ENCODE measurements around the gene TTLL7. TPM values are rescaled to one million over a fixed set of nuclear protein-coding genes. Genes with fewer than 3 reads are reported as not detected.

Gene TTLL7
- total and polyA plus RNA-seq, 5 experiments from 2014 or later = 0.89 TPM; not detected in 4

DNA sequence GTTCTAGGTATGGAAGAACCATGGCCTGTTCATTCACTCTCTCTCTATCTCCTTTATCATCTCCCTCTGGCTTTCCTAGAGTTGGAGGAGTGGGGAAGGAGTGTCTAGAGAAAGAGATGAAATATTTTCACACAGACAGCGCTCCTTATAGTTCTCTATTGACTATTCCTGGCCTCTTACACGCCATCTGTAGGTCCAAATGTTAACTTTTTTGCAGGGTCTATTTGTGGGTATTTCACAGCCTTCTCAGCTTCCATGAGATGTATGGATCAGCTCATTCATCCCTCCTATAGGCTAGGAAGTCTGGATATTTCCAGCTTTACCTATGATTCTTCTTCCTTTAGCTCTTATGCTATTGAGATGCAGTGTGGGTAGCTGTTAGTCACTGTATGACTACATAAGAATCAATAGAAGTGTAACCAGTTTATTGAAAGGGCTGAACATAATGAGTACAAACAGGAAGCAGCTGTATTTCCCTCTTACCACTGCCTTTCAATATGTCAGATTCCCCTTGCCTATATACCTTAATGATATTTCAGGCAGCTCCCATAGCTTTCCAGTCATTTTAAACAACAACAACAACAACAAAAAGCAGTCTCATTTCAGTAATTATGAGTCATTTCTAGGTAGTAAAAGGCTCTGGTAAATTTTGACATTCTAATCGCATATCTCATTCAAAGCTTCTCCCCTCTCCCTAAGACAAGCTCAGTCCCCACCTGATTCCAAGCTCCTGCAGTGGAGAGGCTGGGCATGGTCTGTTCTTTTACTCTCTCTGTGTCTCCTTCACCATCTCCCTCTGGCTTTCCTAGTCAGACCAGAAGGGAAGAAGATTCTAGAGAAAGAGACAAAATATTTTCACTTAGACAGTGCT is 149.5 kb downstream of the TTLL7 start:
- no peaks in the 10 kb centered on the region for H3K27me3 Mint-ChIP-seq
- DNase-seq (no peak), ATAC-seq (no peak)
- H3K9me3 Mint-ChIP-seq = no peaks in the 10 kb centered on the region
- H3K4me1 Mint-ChIP-seq = peaks cover 0 to 9% (median 4%) of the 10 kb centered on the region in 4 donors
- H3K36me3 Mint-ChIP-seq = peaks cover 0 to 29% (median 16%) of the 10 kb centered on the region in 3 donors
- no peak overlapping the region for H3K4me3 Mint-ChIP-seq
- POLR2A ChIA-PET = no interaction called here
- peak overlapping the region in 1 of 10 donors; percentile 73 for H3K27ac Mint-ChIP-seq

DNA sequence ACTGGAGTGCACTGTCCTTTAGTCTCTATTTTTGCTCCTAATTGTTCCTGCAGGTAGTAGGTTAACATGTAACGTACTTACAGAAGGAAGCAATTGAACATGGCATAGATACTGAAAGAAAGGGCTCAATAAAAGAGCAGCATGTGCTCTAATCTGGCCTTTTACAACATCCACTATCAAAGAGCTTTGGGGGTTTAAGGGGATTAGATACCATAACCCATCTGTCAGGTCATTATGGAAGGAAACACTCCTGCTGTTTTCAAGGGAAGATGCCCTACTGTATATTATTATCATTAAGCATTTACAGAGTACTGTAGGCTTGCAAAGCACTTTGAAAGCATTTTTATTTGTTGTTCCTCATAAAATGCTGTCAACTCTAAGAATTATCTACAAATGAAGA is 152.8 kb downstream of the TTLL7 start:
- Mint-ChIP-seq H3K4me1 (peaks cover 0 to 9% (median 2%) of the 10 kb centered on the region in 4 donors), H3K36me3 (peaks cover 0 to 36% (median 18%) of the 10 kb centered on the region in 3 donors), H3K27me3 (no peaks in the 10 kb centered on the region), H3K9me3 (no peaks in the 10 kb centered on the region), H3K27ac (no peak overlapping the region), H3K4me3 (no peak overlapping the region)
- DNase-seq (no peak), ATAC-seq (no peak)
- POLR2A ChIA-PET = no interaction called here

DNA sequence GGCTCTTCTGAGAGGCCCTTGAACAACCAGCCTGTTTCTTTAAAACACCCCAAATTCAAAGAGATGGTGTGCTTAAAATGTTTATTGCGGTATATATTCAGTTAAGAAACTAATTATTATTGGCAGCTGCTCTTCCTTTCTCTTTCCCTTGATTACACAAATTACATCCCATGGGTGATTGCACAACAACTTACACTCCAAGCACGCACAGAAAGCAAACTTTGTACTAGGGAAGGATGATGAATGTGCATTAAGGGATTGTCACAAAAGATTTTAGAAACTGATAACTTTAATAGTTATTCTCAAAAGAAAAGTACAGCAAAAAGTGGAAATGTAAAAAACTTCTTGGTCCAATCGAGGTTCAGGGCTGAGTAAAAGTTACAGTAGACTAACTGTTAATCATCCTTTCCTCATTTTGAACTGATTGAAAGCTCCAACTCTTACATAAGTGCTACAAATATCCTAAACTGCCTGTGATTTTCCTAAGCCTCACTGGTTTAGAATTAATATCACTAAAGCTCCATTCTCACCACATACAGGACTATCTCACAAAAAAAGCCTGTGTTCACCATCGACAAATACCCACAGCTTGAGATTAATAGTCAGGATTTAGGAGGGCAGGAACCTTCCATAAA is 153.4 kb downstream of the TTLL7 start:
- Mint-ChIP-seq H3K4me1 (peaks cover 0 to 9% (median 2%) of the 10 kb centered on the region in 4 donors), H3K27me3 (no peaks in the 10 kb centered on the region), H3K4me3 (no peak overlapping the region), H3K27ac (peak overlapping the region in 1 of 10 donors; percentile 24), H3K9me3 (no peaks in the 10 kb centered on the region), H3K36me3 (peaks cover 0 to 36% (median 18%) of the 10 kb centered on the region in 3 donors)
- ATAC-seq (no peak), DNase-seq (no peak)
- POLR2A ChIA-PET = no interaction called here

DNA sequence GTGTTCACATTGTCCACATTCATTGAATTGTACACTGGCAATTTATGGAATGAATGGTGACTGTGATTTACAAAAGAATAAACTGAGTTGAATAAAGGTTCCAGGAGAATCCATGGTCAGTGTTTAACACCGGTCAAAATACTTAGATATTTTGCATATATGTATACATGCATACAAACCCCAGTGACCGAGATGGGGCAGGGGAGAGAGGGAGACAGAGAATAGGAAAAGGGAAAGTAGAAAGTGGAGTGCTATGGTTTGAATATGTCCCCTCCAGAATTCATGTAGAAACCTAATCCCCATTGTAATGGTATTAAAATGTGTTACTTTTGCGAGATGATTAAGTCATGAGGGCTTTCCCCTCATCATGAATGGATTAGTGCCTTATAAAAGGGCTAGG is 154.4 kb downstream of the TTLL7 start:
- Mint-ChIP-seq H3K27me3 (no peaks in the 10 kb centered on the region), H3K4me1 (peaks cover 0 to under 1% (median 0%) of the 10 kb centered on the region in 4 donors), H3K36me3 (peaks cover 0 to 36% (median 14%) of the 10 kb centered on the region in 3 donors), H3K4me3 (no peak overlapping the region), H3K9me3 (no peaks in the 10 kb centered on the region), H3K27ac (no peak overlapping the region)
- ATAC-seq = no peak
- POLR2A ChIA-PET = no interaction called here
- no peak for DNase-seq

DNA sequence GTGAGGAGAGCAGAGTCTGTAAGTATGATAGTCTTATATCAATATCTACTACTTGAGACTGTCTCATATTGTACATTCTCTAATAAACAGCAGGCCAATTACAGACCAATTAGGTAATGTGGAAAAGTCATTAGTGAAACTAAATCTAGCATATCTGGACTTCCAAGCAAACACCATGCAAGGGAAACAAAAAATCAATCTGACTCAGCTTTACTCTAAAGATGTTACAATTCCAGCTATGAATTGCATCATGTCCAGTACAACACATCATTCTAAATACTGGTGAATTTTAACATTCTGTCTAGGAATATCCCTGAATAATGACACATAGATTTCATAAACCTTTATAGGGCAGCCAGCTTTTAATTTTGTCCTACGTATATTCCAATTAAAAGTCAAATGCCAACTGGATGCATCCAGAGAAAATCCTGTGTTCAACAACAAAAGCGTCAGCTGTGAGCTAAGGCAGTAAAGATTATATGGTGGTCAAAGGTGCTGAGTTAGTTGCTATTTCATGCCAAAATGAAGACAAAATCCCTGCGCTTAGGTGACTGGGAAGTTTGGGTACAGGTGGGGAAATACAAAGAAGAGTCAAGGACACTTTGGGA is 159.3 kb downstream of the TTLL7 start:
- no peak for DNase-seq
- POLR2A ChIA-PET = no interaction called here
- Mint-ChIP-seq H3K27me3 (no peaks in the 10 kb centered on the region), H3K36me3 (peaks cover 0 to 17% (median 7%) of the 10 kb centered on the region in 3 donors), H3K4me3 (no peak overlapping the region), H3K27ac (no peak overlapping the region), H3K9me3 (no peaks in the 10 kb centered on the region), H3K4me1 (no peaks in the 10 kb centered on the region)
- no peak for ATAC-seq

DNA sequence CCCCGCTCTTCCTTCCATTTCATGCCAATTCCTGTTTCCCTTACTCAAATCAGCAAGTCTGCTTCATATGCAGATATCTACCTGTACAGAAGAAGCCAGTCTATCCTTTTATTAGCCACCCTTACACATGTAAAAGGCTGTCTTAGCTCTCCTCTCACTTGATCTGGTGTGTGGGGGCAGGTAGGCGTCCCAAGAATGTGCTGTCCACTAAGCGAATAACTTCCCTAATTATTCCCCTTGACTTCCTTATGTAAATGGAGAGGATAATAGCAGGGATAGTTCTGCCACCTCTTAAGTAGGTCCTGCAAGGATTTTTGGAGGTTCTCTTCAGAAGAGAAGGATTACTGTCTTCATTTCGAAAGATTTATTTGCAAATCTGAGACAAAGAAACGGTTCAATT is 160.4 kb downstream of the TTLL7 start:
- Mint-ChIP-seq H3K4me3 (no peak overlapping the region), H3K36me3 (peaks cover 0 to 8% (median 3%) of the 10 kb centered on the region in 3 donors), H3K27ac (no peak overlapping the region), H3K9me3 (no peaks in the 10 kb centered on the region), H3K27me3 (no peaks in the 10 kb centered on the region), H3K4me1 (no peaks in the 10 kb centered on the region)
- no peak for ATAC-seq
- DNase-seq = no peak
- POLR2A ChIA-PET = no interaction called here

DNA sequence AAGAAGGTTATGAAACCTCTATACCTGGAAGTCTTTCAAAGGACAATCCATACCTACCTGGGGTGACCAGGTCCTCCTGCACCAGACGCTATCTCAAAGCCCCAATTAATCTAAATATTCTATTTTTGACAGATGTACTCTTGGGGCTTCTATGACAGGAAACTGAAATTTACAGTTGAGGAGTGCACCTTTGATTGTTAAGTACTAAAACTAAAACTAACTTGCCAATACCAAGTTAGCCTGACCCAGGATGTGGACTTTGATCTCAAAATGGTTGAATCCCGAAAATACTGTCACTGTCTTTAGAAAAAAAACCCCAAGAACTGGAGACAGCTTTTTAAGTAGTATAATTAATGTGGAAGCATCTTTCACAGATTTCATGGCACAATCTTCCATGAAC is 162.4 kb downstream of the TTLL7 start:
- H3K4me3 Mint-ChIP-seq = no peak overlapping the region
- no peaks in the 10 kb centered on the region for H3K27me3 Mint-ChIP-seq
- no peak for DNase-seq
- no peak for ATAC-seq
- peaks cover 0 to 5% (median 3%) of the 10 kb centered on the region in 3 donors for H3K36me3 Mint-ChIP-seq
- H3K27ac Mint-ChIP-seq = no peak overlapping the region
- POLR2A ChIA-PET = no interaction called here
- no peaks in the 10 kb centered on the region for H3K9me3 Mint-ChIP-seq
- no peaks in the 10 kb centered on the region for H3K4me1 Mint-ChIP-seq

DNA sequence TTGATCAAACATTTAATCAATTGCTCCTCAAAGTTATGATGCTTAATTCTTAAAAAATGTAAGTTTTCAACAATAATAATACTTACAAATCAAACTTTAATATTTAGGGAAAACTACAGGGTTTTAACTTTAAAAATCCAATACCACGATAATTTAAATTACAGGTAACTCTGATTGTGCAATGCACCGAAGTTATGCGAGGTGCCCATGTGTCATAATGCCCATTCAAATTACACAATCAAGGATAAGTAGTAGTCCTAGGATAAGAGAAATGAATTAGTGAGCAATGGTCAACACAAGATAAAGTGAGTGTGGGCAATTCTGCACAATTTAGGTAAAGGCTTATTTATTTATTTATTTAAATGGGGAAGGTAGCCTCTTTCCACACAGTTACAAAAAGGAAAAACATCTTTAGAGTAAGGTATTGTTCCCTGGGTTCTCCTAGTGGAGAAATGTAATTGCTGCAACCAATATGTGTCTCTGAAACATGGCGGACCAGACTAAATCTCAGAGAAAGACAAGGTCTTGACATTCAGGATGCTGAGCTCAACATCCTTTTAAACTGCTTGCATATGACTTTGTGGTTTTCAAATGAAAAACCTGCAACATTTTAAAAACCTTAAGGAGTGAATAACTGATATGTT is 164.2 kb downstream of the TTLL7 start:
- H3K4me3 Mint-ChIP-seq = no peak overlapping the region
- POLR2A ChIA-PET = no interaction called here
- no peak overlapping the region for H3K27ac Mint-ChIP-seq
- peaks cover 0 to 3% (median 1%) of the 10 kb centered on the region in 3 donors for H3K36me3 Mint-ChIP-seq
- H3K9me3 Mint-ChIP-seq = peaks cover 0 to 4% (median 0%) of the 10 kb centered on the region in 9 donors
- no peaks in the 10 kb centered on the region for H3K4me1 Mint-ChIP-seq
- no peaks in the 10 kb centered on the region for H3K27me3 Mint-ChIP-seq
- ATAC-seq = no peak
- DNase-seq = no peak

DNA sequence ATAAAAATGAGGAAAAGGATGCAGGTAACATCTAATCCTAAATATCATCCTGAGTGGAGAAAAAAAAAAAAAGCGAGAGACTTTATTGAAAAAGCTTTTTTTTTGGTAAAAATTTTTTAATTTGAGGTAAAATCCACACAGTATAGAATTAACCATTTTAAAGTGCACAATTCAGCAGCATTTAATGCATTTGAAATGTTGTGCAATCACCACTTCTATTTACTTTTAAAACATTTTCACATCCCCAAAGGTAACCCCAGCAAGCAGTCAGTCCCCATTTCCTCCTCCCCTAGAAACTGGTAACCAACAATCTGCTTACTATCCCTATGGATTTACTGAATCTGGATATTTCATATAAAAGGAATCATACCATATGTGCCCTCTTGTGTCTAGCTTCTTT is 166.7 kb downstream of the TTLL7 start:
- POLR2A ChIA-PET = interaction anchor here (0.6 kb wide), 1 partner anchor 140 kb away, joined by 3 read pairs; no protein-coding TSS in a partner anchor
- peaks cover 0 to 3% (median 1%) of the 10 kb centered on the region in 4 donors for H3K4me1 Mint-ChIP-seq
- peaks cover 0 to 16% (median 0%) of the 10 kb centered on the region in 9 donors for H3K9me3 Mint-ChIP-seq
- H3K4me3 Mint-ChIP-seq = no peak overlapping the region
- H3K36me3 Mint-ChIP-seq = peaks cover 0 to 1% (median 0%) of the 10 kb centered on the region in 3 donors
- DNase-seq = no peak
- H3K27me3 Mint-ChIP-seq = peaks cover 0 to 5% (median 0%) of the 10 kb centered on the region in 5 donors
- no peak overlapping the region for H3K27ac Mint-ChIP-seq
- ATAC-seq = no peak

DNA sequence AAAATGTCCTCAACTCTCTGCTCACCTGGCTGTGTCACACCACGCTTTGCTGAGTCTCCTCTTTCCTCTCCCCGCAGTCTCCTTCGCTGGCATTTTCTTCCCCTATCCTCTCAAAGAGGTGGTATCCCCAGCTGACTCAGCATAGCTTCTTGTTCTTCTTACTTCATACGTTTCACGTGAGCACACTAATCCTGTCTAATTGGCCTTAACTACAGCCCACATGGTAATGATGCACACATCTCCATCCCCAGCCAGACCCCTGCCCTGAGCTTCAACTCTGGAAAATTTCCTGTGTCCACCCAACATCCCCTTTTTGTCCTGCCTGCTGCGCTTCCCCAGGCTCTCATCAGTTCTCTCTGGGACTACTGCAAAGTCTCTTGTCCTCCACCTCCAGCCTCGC is 169.8 kb downstream of the TTLL7 start:
- no peak for DNase-seq
- Mint-ChIP-seq H3K27me3 (peaks cover 0 to 5% (median 0%) of the 10 kb centered on the region in 5 donors), H3K27ac (no peak overlapping the region), H3K9me3 (peaks cover 0 to 19% (median 0%) of the 10 kb centered on the region in 9 donors), H3K36me3 (peaks cover 0 to 2% (median 0%) of the 10 kb centered on the region in 3 donors), H3K4me3 (no peak overlapping the region), H3K4me1 (peaks cover 0 to 3% (median 1%) of the 10 kb centered on the region in 4 donors)
- no peak for ATAC-seq
- POLR2A ChIA-PET = no interaction called here

DNA sequence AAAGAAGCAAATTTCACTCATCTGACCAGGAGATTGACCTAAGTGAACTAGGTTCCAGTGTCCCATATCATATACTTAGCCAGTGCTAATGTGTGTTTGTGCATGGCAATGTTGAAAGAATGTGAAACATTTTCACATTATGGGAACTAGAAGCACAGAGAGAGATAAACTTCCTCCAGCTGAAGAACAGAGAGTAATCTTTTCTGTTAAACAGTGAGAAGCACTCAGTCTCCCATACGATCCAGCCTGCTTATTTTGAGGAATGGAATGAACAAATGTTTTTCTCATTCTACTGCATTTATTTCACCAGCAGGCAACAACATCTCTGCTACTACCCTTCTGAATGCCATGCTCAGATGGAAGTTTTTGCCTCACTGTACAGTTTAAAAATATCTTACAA is 170.5 kb downstream of the TTLL7 start:
- ATAC-seq = no peak
- POLR2A ChIA-PET = no interaction called here
- H3K27me3 Mint-ChIP-seq = peaks cover 0 to 5% (median 0%) of the 10 kb centered on the region in 5 donors
- H3K36me3 Mint-ChIP-seq = peaks cover 0 to 5% (median 2%) of the 10 kb centered on the region in 3 donors
- no peak for DNase-seq
- H3K4me3 Mint-ChIP-seq = no peak overlapping the region
- no peak overlapping the region for H3K27ac Mint-ChIP-seq
- peaks cover 0 to 26% (median 5%) of the 10 kb centered on the region in 9 donors for H3K9me3 Mint-ChIP-seq
- H3K4me1 Mint-ChIP-seq = peaks cover 0 to 3% (median 1%) of the 10 kb centered on the region in 4 donors

DNA sequence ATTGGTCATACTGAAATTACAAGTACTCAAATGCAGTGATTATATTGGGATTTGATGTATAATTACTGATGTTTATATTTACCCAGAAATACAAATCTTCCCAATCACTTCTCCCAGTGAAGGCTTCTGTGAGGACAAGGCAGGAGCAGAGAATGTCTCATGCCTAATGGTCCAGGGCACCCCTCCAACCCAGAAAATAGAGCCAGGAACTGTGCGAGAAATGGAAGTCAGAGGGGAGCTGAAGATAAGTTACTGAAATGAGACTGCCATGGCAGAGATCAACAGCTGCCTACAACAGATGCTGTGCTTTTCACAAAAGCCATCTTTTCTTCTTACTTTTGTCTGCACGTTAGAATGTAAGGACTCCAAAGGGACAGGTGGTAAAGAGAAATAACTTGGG is 171.2 kb downstream of the TTLL7 start:
- H3K9me3 Mint-ChIP-seq = peaks cover 0 to 32% (median 5%) of the 10 kb centered on the region in 9 donors
- H3K27ac Mint-ChIP-seq = no peak overlapping the region
- peaks cover 0 to 6% (median 2%) of the 10 kb centered on the region in 3 donors for H3K36me3 Mint-ChIP-seq
- DNase-seq (no peak), ATAC-seq (no peak)
- peaks cover 0 to 5% (median 0%) of the 10 kb centered on the region in 5 donors for H3K27me3 Mint-ChIP-seq
- H3K4me1 Mint-ChIP-seq = peaks cover 0 to 3% (median 1%) of the 10 kb centered on the region in 4 donors
- POLR2A ChIA-PET = no interaction called here
- no peak overlapping the region for H3K4me3 Mint-ChIP-seq
